Adrenal gland (tissue), 12 donors: ENCODE results near the gene TTI1. TPM values are rescaled to one million over a fixed set of nuclear protein-coding genes. Genes with fewer than 3 reads are reported as not detected.
A peak's percentile ranks its signal among the peaks of the same experiment; 100 is the strongest.

Experiments used
- DNase-seq, 7 donors: peaks; one replicate each; pipeline ENCODE4 v3.0.0-alpha.2; 2019 to 2020
- H3K27ac ChIP-seq, 5 donors: fragments of 200-600 bp; sonication (generic) in 4 of 5; 1 replicate in 3 of 5; 2 replicates in 2 of 5; pipeline versions ENCODE4 v1.5.1 to v1.8.0; 2016 to 2020; ENCODE audit warnings: mild to moderate bottlenecking in 1 of 5
- H3K27me3 ChIP-seq: fragments of 200-600 bp; 2 replicates; pipeline ENCODE4 v1.8.0; 2021
- H3K36me3 ChIP-seq, 2 donors: fragments of 200-600 bp; replicated peaks in 1 of 2; 1 replicate in 1 of 2; 2 replicates in 1 of 2; pipeline versions ENCODE4 v1.5.1 to v1.8.0; 2018 to 2022
- H3K4me1 ChIP-seq, 2 donors: fragments of 200-600 bp; replicated peaks in 1 of 2; 1 replicate in 1 of 2; 2 replicates in 1 of 2; pipeline versions ENCODE4 v1.5.1 to v1.8.0; 2018 to 2021
- H3K4me3 ChIP-seq, 4 donors: fragments of 200-600 bp; sonication (generic) in 3 of 4; one replicate each; pipeline ENCODE4 v1.5.1; 2016 to 2018
- H3K9me3 ChIP-seq, 3 donors: fragments of 200-600 bp; sonication (generic) in 1 of 3; replicated peaks in 1 of 3; 1 replicate in 2 of 3; 2 replicates in 1 of 3; pipeline versions ENCODE4 v1.5.1 to v1.8.0; 2016 to 2021
- POLR2A ChIP-seq, 2 donors: fragments of 450-650 bp; IDR thresholded peaks; one replicate each; pipeline ENCODE4 v1.6.1; 2017; ENCODE audit warnings: antibody characterized with exemption in 2 of 2, mild to moderate bottlenecking in 2 of 2, moderate library complexity in 1 of 2
- WGBS, 4 donors: extraction: QIAGEN DNeasy Blood & Tissue Kit in 2 of 4; methylation state at CpG; one replicate each; pipeline versions ENCODE4 v1.1.5 to v1.1.7; 2013 to 2017; 5-methylcytosine and 5-hydroxymethylcytosine counted together
- intact Hi-C, 2 donors: fragments of 100-400 bp; cut with DNase I; formaldehyde crosslinking; loops; one replicate each; pipeline versions ENCODE4 v1.14.1 to v1.15.0; 2022 to 2023
- polyA plus RNA-seq, 3 donors: library from polyadenylated mRNA; stranded (reverse); fragments of 200-250 nt in 2 of 3; fragments of 350-450 nt in 1 of 3; fragmentation: Illumina TruSeq in 1 of 3; extraction: RNeasy Lipid Tissue Mini Kit (QIAGEN cat#74804) in 1 of 3; gene quantifications; one replicate each; pipeline ENCODE4 v1.2.3, GENCODE V29; 2013 to 2014
- total RNA-seq, 9 donors: library from RNA; depleted of rRNA in 4 of 9; stranded (reverse); fragments of >200 nt in 4 of 9; fragments of 120-200 nt in 1 of 9; fragmentation: NEBNext Ultra II Directional in 1 of 9; extraction: Animal tissue kit (Norgen Biotek cat#: 25700) in 1 of 9; gene quantifications; one replicate each; pipeline versions ENCODE4 v1.1.0 to v1.2.4, GENCODE V29; 2013 to 2023
- TF ChIP-seq, protein P1 (sequence below), 6 experiments: fragments of 450-650 bp in 4 of 6; fragments of 200-600 bp in 2 of 6; sonication (generic) in 1 of 6; IDR thresholded peaks; 1 replicate in 5 of 6; 2 replicates in 1 of 6; pipeline versions ENCODE4 v1.5.1 to v1.8.0; 2016 to 2021; ENCODE audit warnings: antibody characterized with exemption in 6 of 6, mild to moderate bottlenecking in 2 of 6, moderate library complexity in 1 of 6
- donor health status: healthy with polysubstance abuse.
- donor health status: Bipolar disorder and iron deficiency.
- donor health status: DM: yes; HTN: yes; CAD: no.
- donor health status: DM: no; HTN: no; CAD: no.
- donor health status: DM: no; HTN: no; CAD: no.
- donor health status: DM: yes; HTN: yes; CAD: no.

The TTI1 gene
- total and polyA plus RNA-seq, 12 donors = 12.5 to 28.7 (median 20.0) TPM

DNA sequence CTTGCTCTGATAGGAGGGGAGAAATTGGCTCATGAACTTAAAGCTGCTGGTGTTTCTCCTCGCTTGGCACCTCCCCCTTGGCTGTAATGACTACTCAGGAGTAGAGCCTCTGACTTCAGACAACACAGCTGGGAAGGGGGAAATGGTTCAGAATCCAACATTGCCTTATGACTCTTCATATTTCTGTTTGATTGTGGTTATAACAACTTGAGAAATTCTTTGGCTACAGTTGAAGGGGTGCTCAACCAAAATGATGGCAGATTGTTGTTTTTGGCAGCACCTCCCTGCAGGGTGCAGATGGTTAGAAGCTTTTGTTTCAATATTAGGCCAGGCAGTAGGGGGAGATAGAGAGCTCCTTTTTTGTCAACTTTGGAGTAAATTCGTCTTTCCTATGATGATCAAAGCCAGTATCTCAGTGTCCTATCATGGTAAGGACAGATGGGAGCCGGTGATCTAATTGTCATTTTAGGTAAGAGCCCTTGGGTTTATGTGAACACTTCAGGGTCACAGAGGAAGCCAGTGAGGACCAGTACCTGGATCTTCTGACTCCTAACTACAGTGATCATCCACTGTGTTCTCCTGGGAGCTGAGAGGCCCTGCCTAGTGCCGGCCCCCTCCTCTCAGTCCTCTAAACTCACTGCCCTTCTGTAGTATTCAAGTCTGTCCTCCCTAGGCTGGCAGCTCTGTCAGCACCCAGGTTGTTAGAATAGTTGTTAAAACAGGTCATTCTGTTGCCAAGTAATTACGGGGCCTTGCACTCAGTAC, 40.2 kb upstream of the TTI1 start:
- H3K27me3 ChIP-seq = no peaks in the 10 kb centered on the region
- peaks cover 0 to 35% of the 10 kb centered on the region in 2 donors for H3K4me1 ChIP-seq
- no peak overlapping the region for H3K4me3 ChIP-seq
- no peaks in the 10 kb centered on the region for H3K9me3 ChIP-seq
- H3K36me3 ChIP-seq = peaks cover 0 to 37% of the 10 kb centered on the region in 2 donors
- WGBS, 4 donors = 49 to 56% (median 52%) methylated on average over 5 of the region's 5 CpGs
- DNase-seq = peak in 6 of 7 donors; percentile 47 to 70 (median 61)
- intact Hi-C loops = no loop called here
- H3K27ac ChIP-seq = peak overlapping the region in 2 of 5 donors; percentile 59 to 66
- no peak for TF ChIP-seq POLR2A (IDR thresholded peaks at IDR 0.05)
- TF ChIP-seq, protein P1, sequence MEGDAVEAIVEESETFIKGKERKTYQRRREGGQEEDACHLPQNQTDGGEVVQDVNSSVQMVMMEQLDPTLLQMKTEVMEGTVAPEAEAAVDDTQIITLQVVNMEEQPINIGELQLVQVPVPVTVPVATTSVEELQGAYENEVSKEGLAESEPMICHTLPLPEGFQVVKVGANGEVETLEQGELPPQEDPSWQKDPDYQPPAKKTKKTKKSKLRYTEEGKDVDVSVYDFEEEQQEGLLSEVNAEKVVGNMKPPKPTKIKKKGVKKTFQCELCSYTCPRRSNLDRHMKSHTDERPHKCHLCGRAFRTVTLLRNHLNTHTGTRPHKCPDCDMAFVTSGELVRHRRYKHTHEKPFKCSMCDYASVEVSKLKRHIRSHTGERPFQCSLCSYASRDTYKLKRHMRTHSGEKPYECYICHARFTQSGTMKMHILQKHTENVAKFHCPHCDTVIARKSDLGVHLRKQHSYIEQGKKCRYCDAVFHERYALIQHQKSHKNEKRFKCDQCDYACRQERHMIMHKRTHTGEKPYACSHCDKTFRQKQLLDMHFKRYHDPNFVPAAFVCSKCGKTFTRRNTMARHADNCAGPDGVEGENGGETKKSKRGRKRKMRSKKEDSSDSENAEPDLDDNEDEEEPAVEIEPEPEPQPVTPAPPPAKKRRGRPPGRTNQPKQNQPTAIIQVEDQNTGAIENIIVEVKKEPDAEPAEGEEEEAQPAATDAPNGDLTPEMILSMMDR (IDR thresholded peaks at IDR 0.05) = peak; percentile 68 to 88 (median 78)

DNA sequence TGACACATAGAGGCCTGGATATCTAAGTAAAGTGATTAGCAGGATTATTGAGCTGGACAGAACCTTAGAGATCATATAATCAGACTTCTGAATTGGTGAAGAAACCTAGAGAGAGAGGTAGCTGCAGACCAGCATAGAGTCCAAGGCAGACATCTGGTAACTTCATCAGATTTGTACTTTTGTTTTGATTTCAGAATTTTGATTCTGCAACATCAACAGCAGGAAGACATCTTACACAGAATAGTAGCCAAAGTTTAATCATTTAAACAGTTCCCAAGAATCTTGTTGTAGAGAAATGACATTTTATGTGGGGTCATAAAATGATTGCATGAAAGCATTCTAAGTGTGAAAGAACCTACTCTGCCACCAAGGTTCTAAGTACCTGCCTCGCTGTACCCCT, 39.6 kb upstream of the TTI1 start:
- no peak overlapping the region for H3K4me3 ChIP-seq
- TF ChIP-seq POLR2A (IDR thresholded peaks at IDR 0.05) = no peak
- TF ChIP-seq, protein P1 (IDR thresholded peaks at IDR 0.05) = no peak
- WGBS, 4 donors = 60 to 91% (median 81%) methylated on average over 1 of the region's 1 CpG
- H3K36me3 ChIP-seq = peaks cover 0 to 43% of the 10 kb centered on the region in 2 donors
- no peaks in the 10 kb centered on the region for H3K9me3 ChIP-seq
- peak overlapping the region in 2 of 5 donors; percentile 15 to 66 for H3K27ac ChIP-seq
- intact Hi-C loops = no loop called here
- DNase-seq = no peak
- H3K27me3 ChIP-seq = no peaks in the 10 kb centered on the region
- peaks cover 0 to 35% of the 10 kb centered on the region in 2 donors for H3K4me1 ChIP-seq

DNA sequence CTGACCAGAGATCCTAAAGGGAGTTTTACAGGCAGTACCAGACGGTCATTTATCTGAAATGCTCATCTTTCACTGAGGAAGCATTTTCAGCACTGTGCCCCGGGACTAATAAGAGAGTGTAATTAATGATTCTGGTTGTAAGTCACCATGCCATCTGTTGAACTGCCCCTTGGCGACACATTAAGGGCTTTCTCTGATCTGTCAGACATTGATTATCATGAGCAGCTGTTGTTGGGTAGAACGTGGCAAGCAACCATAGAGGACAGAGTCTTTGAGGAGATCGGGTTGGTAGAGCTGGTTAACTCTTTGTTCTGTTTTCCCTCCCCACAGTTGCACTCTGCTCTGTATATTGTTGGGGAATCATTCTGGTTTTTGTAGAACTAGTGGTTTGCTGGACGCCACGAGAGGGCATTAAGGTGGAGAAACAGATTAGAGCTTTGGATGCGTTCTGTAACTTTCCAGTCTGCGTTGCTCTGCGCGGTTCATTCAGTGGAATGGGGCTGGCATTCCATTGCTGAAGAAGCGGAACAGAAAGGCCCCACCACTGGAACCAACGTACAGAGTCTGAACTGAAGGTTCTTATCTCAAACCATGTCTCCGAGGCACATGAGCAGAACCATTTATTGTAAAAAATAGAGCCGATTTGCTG, 34.6 kb upstream of the TTI1 start:
- no peaks in the 10 kb centered on the region for H3K9me3 ChIP-seq
- no peaks in the 10 kb centered on the region for H3K27me3 ChIP-seq
- TF ChIP-seq, protein P1 (IDR thresholded peaks at IDR 0.05) = no peak
- TF ChIP-seq POLR2A (IDR thresholded peaks at IDR 0.05) = no peak
- peak overlapping the region in 2 of 5 donors; percentile 7 to 61 for H3K27ac ChIP-seq
- 87 to 93% (median 88%) methylated on average over 15 of the region's 15 CpGs for WGBS, 4 donors
- H3K36me3 ChIP-seq = peaks cover 0 to 63% of the 10 kb centered on the region in 2 donors
- intact Hi-C loops = no loop called here
- peaks cover 0 to 16% of the 10 kb centered on the region in 2 donors for H3K4me1 ChIP-seq
- peak in 1 of 7 donors; percentile 61 for DNase-seq
- no peak overlapping the region for H3K4me3 ChIP-seq

DNA sequence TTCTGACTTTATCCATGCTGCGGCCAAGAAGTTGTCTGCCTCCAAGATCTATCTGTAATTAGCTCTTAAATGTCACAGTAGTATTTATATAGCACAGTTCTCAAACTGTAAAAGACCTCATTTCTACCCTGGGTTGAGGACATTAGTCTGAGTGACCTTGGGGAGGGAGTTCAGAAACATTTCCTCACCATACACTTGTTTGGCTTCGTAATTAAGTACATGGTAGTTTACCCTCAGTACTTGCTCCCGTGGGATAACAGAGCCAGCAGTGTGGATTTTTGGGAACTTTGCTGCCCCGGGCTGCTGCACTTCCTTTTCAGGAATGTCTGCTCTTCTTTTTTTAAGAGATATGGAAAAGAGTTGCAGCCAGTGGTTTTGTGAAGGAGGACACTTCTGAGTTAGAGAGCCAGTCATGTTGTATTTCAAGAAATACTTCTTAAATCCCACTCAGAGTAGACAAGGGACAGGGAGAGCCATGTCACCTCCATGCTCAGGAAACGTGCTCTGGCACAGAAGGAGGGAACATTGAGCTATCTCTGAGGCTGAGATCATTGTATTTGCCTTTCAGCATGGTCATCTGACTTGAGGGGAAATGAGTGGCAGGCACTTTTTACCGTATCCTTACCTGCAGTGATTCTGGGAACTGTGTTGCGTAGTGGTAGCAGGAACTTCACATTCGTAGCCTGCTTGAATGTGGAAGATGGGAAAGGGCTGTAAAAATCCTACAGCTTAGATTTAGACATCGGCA, 33.9 kb upstream of the TTI1 start:
- peak in 2 of 7 donors; percentile 12 to 61 for DNase-seq
- no peaks in the 10 kb centered on the region for H3K27me3 ChIP-seq
- H3K9me3 ChIP-seq = no peaks in the 10 kb centered on the region
- WGBS, 4 donors = 61 to 71% (median 68%) methylated on average over 9 of the region's 9 CpGs
- H3K27ac ChIP-seq = peak overlapping the region in 2 of 5 donors; percentile 7 to 61
- no peak overlapping the region for H3K4me3 ChIP-seq
- H3K36me3 ChIP-seq = peaks cover 0 to 57% of the 10 kb centered on the region in 2 donors
- no peak for TF ChIP-seq POLR2A (IDR thresholded peaks at IDR 0.05)
- TF ChIP-seq, protein P1 (IDR thresholded peaks at IDR 0.05) = no peak
- intact Hi-C loops = no loop called here
- peaks cover 0 to 12% of the 10 kb centered on the region in 2 donors for H3K4me1 ChIP-seq
